DOHH2 (cell line): Measurements from ENCODE around the gene QKI.

Experiments used
- CTCF ChIP-seq: fragments of 200-600 bp; sonication (generic); IDR thresholded peaks from one replicate; pipeline ENCODE4 v1.5.1; 2014; ENCODE audit warnings: antibody characterized with exemption, mild to moderate bottlenecking, low read depth, low read length; ENCODE audit not compliant: poor library complexity, severe bottlenecking
- EZH2phosphoT487 ChIP-seq: fragments of 200-600 bp; sonication (generic); IDR thresholded peaks from 2 replicates; pipeline ENCODE4 v1.6.1; 2017; ENCODE audit warnings: borderline replicate concordance, mild to moderate bottlenecking, antibody characterized with exemption, low read length, moderate library complexity, mixed read lengths

GRCh38 chr6:163526346-163526745 is 111.8 kb downstream of the QKI start:
- TF ChIP-seq CTCF, result no peak
- TF ChIP-seq EZH2phosphoT487, result no peak
